ENCODE results near the gene SUN1. TPM values are rescaled to one million over a fixed set of nuclear protein-coding genes. Genes with fewer than 3 reads are reported as not detected.
A peak's percentile ranks its signal among the peaks of the same experiment; 100 is the strongest.

The SUN1 gene
- total RNA-seq, 1 donor from 2014 or later, result 234 TPM

- DNase-seq (ENCODE audit: low read depth), result no peak
Measured at GRCh38 chr7:889391-889790, 57.1 kb downstream of the SUN1 start.

GRCh38 chr7:890868-891267, 58.6 kb downstream of the SUN1 start:
- DNase-seq (ENCODE audit: low read depth), result no peak

- DNase-seq (ENCODE audit: low read depth), result no peak
Measured at GRCh38 chr7:891291-891690, 59.0 kb downstream of the SUN1 start.

- no peak for DNase-seq (ENCODE audit: low read depth)
Measured at GRCh38 chr7:891805-892204, 59.5 kb downstream of the SUN1 start.

GRCh38 chr7:892648-893593, 60.6 kb downstream of the SUN1 start:
- no peak for DNase-seq (ENCODE audit: low read depth)

- DNase-seq (ENCODE audit: low read depth), result no peak
Measured at GRCh38 chr7:893686-894085, 61.4 kb downstream of the SUN1 start.

GRCh38 chr7:894164-894867, 62.0 kb downstream of the SUN1 start:
- no peak for DNase-seq (ENCODE audit: low read depth)

GRCh38 chr7:894927-895450, 62.7 kb downstream of the SUN1 start:
- DNase-seq (ENCODE audit: low read depth), result no peak

- no peak for DNase-seq (ENCODE audit: low read depth)
Measured at GRCh38 chr7:895451-896052, 63.3 kb downstream of the SUN1 start.

- DNase-seq (ENCODE audit: low read depth), result no peak
Measured at GRCh38 chr7:896346-897075, 64.2 kb downstream of the SUN1 start.

GRCh38 chr7:897086-897485, 64.8 kb downstream of the SUN1 start:
- DNase-seq (ENCODE audit: low read depth), result no peak

- no peak for DNase-seq (ENCODE audit: low read depth)
Measured at GRCh38 chr7:897771-898376, 65.6 kb downstream of the SUN1 start.

GRCh38 chr7:898460-898854, 66.2 kb downstream of the SUN1 start:
- DNase-seq (ENCODE audit: low read depth), result no peak

GRCh38 chr7:898855-899681, 66.8 kb downstream of the SUN1 start:
- DNase-seq (ENCODE audit: low read depth), result no peak

GRCh38 chr7:899806-900205, 67.5 kb downstream of the SUN1 start:
- DNase-seq (ENCODE audit: low read depth), result no peak

- no peak for DNase-seq (ENCODE audit: low read depth)
Measured at GRCh38 chr7:900331-901040, 68.2 kb downstream of the SUN1 start.

GRCh38 chr7:901041-901387, 68.7 kb downstream of the SUN1 start:
- no peak for DNase-seq (ENCODE audit: low read depth)

GRCh38 chr7:901388-902154, 69.3 kb downstream of the SUN1 start:
- DNase-seq (ENCODE audit: low read depth), result peak; percentile 74

GRCh38 chr7:902996-903395, 70.7 kb downstream of the SUN1 start:
- no peak for DNase-seq (ENCODE audit: low read depth)

All from renal cortical epithelial cell (primary cell).